ENCODE results near the gene C19orf25.

Gene C19orf25

GRCh38 chr19:1474765-1475351 lies 4.2 kb downstream of the C19orf25 start:
- peak; percentile 12 for DNase-seq

GRCh38 chr19:1474011-1474764 lies 4.8 kb downstream of the C19orf25 start:
- DNase-seq: no peak

GRCh38 chr19:1473085-1473851 lies 5.7 kb downstream of the C19orf25 start:
- no peak for DNase-seq

- DNase-seq: no peak
These were observed 6.6 kb downstream of the C19orf25 start for GRCh38 chr19:1472231-1473084.

GRCh38 chr19:1471515-1472160 lies 7.4 kb downstream of the C19orf25 start:
- no peak for DNase-seq

GRCh38 chr19:1471010-1471514 lies 8.0 kb downstream of the C19orf25 start:
- no peak for DNase-seq

GRCh38 chr19:1470305-1471009 lies 8.6 kb downstream of the C19orf25 start:
- peak; percentile 72 for DNase-seq

- no peak for DNase-seq
These were observed 9.0 kb downstream of the C19orf25 start for GRCh38 chr19:1470055-1470304.

GRCh38 chr19:1469255-1470054 lies 9.6 kb downstream of the C19orf25 start:
- DNase-seq: no peak

GRCh38 chr19:1468821-1469254 lies 10.2 kb downstream of the C19orf25 start:
- DNase-seq: peak; percentile 52

- DNase-seq: no peak
These were observed 10.7 kb downstream of the C19orf25 start for GRCh38 chr19:1468274-1468820.

- DNase-seq: no peak
These were observed 11.3 kb downstream of the C19orf25 start for GRCh38 chr19:1467490-1468273.

- no peak for DNase-seq
These were observed 11.9 kb downstream of the C19orf25 start for GRCh38 chr19:1467215-1467489.

GRCh38 chr19:1466461-1467214 lies 12.4 kb downstream of the C19orf25 start:
- no peak for DNase-seq

GRCh38 chr19:1466018-1466460 lies 13.0 kb downstream of the C19orf25 start:
- no peak for DNase-seq

GRCh38 chr19:1465191-1466016 lies 13.6 kb downstream of the C19orf25 start:
- no peak for DNase-seq

GRCh38 chr19:1461862-1462261 lies 17.2 kb downstream of the C19orf25 start:
- no peak for DNase-seq
